Measurements from ENCODE around the gene AMD1. TPM values are rescaled to one million over a fixed set of nuclear protein-coding genes. Genes with fewer than 3 reads are reported as not detected.
A peak's percentile ranks its signal among the peaks of the same experiment; 100 is the strongest.

Gene AMD1
- total and polyA plus RNA-seq, 10 of the 15 experiments (the other 5 are each of a cell fraction or from before 2014, with no cell fraction given) = 58.2 to 116 (median 79.3) TPM

DNA sequence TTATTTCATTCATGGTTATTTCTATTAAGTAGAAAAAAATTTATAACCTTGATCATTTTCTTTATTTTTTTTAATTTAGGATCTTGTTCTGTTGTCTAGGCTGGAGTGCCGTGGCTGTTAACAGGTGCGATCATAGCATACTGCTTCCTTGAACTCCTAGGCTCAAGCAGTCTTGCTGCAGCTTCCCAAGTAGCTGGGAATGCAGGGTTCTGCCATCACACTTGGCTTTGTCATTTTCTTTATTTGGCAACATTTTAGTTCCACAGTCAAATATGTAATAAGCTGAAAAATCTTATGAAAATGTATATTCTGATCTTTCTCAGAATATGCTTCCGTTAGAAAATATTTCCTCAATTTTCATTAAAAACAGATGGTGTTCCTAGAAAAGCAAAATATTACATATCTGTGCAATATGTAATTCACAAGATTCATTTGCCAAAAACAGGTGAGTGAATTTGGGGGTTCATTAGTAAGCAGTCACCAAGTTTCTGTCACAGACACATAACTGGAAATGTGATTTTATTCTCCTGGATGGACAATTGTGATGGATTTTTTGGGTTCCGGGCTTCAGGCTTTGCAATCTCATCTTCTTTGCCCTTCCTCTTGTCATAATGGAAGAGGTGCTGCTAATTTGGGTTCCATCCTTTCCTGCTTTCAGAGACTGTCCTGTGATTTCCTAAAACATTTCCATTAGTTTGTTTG lies 21.5 kb downstream of the AMD1 start:
- peaks cover 9 to 45% of the 10 kb centered on the region in 2 experiments for H3K36me3 ChIP-seq (ENCODE audit: control insufficient read depth in 2 of 2, insufficient read depth in 2 of 2, low read length in 1 of 2)
- no TSS peak for BruUV-seq (replicated peaks)
- intact Hi-C loops (cut with micrococcal nuclease; ENCODE audit: unreplicated experiment) (no loop called here), in situ Hi-C loops (cut with MboI) (no loop called here)
- RAD21 ChIA-PET (ENCODE audit: unreplicated experiment) = no interaction called here
- DNase-seq (ENCODE audit: low read depth, low spot score) (no peak), FAIRE-seq (no peak), ATAC-seq (no peak)
- H3K9me3 ChIP-seq (replicated peaks; ENCODE audit: control insufficient read depth, insufficient read depth, low read length) = no peaks in the 10 kb centered on the region; the same call in 2 of the 3 replicates
- SMC1A ChIA-PET (ENCODE audit: uncharacterized antibody, unreplicated experiment) = no interaction called here
- H4K20me1 ChIP-seq (ENCODE audit: control insufficient read depth, insufficient read depth) = no peaks in the 10 kb centered on the region
- no peak overlapping the region for H3K4me3 ChIP-seq
- POLR2A ChIA-PET = no interaction called here
- no peak overlapping the region for H3K9ac ChIP-seq (ENCODE audit: control insufficient read depth, insufficient read depth, low read length)
- peaks cover 7% of the 10 kb centered on the region for H3K79me2 ChIP-seq (ENCODE audit: control insufficient read depth, insufficient read depth, low read length)
- H3K27ac ChIP-seq (ENCODE audit: control insufficient read depth, insufficient read depth) = no peak overlapping the region
- H3K27me3 ChIP-seq (replicated peaks in 1 of 2; ENCODE audit: control insufficient read depth in 2 of 2, insufficient read depth in 2 of 2, low read length in 1 of 2) = no peaks in the 10 kb centered on the region
- 98% methylated on average over 4 of the region's 4 CpGs for WGBS (ENCODE audit: insufficient coverage, insufficient replicate concordance, low lambda C conversion rate, missing lambda C conversion rate)
- no peak for TF ChIP-seq SIN3A (IDR thresholded peaks at IDR 0.05; ENCODE audit: low read depth, low read length)
- TF ChIP-seq, protein P1, sequence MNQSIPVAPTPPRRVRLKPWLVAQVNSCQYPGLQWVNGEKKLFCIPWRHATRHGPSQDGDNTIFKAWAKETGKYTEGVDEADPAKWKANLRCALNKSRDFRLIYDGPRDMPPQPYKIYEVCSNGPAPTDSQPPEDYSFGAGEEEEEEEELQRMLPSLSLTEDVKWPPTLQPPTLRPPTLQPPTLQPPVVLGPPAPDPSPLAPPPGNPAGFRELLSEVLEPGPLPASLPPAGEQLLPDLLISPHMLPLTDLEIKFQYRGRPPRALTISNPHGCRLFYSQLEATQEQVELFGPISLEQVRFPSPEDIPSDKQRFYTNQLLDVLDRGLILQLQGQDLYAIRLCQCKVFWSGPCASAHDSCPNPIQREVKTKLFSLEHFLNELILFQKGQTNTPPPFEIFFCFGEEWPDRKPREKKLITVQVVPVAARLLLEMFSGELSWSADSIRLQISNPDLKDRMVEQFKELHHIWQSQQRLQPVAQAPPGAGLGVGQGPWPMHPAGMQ (IDR thresholded peaks at IDR 0.05; ENCODE audit: borderline replicate concordance) = no peak
- TF ChIP-seq POLR2AphosphoS5 (IDR thresholded peaks at IDR 0.05; ENCODE audit: low read length) = peak; percentile 60; the same call in 1 of the 2 replicates
- TF ChIP-seq LARP7 (IDR thresholded peaks at IDR 0.05) = no peak
- TF ChIP-seq TCF7 (IDR thresholded peaks at IDR 0.05; ENCODE audit: borderline replicate concordance) = no peak
- H3K4me1 ChIP-seq (ENCODE audit: control insufficient read depth, insufficient read depth, low read length) = no peaks in the 10 kb centered on the region
- no peak overlapping the region for H2AFZ ChIP-seq (ENCODE audit: control insufficient read depth, low read depth, low read length)
- CTCF ChIA-PET = no interaction called here
- no peak overlapping the region for H3K4me2 ChIP-seq (ENCODE audit: control insufficient read depth, insufficient read depth)

DNA sequence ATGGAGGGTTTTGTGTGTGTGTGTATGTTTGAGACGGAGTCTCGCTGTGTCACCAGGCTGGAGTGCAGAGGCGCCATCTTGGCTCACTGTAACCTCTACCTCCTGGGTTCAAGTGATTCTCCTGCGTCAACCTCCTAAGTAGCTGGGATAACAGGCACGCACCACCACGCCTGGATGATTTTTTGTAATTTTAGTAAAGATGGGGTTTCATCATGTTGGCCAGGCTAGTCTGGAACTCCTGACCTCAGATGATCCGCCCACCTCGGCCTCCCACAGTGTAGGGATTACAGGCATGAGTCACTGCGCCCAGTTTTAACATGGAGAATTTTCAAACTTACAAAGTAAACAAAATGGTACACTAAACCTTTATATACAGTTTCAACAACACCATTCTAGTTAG lies 22.8 kb downstream of the AMD1 start:
- Histone ChIP-seq H3K79me2 (ENCODE audit: control insufficient read depth, insufficient read depth, low read length) (no peaks in the 10 kb centered on the region; the same call in 1 of the 2 replicates), H2AFZ (ENCODE audit: control insufficient read depth, low read depth, low read length) (no peak overlapping the region), H3K4me1 (ENCODE audit: control insufficient read depth, insufficient read depth, low read length) (no peaks in the 10 kb centered on the region), H3K9me3 (replicated peaks; ENCODE audit: control insufficient read depth, insufficient read depth, low read length) (no peaks in the 10 kb centered on the region; the same call in 2 of the 3 replicates), H3K27ac (ENCODE audit: control insufficient read depth, insufficient read depth) (no peak overlapping the region), H3K36me3 (ENCODE audit: control insufficient read depth in 2 of 2, insufficient read depth in 2 of 2, low read length in 1 of 2) (peaks cover 7 to 34% of the 10 kb centered on the region in 2 experiments), H3K9ac (ENCODE audit: control insufficient read depth, insufficient read depth, low read length) (no peak overlapping the region), H3K4me3 (no peak overlapping the region), H4K20me1 (ENCODE audit: control insufficient read depth, insufficient read depth) (no peaks in the 10 kb centered on the region), H3K27me3 (replicated peaks in 1 of 2; ENCODE audit: control insufficient read depth in 2 of 2, insufficient read depth in 2 of 2, low read length in 1 of 2) (no peaks in the 10 kb centered on the region), H3K4me2 (ENCODE audit: control insufficient read depth, insufficient read depth) (0 out of 2 replicates have a peak overlapping the region, but pooled peaks have one; percentile 9)
- BruUV-seq (replicated peaks) = no TSS peak
- 97% methylated on average over 9 of the region's 9 CpGs for WGBS (ENCODE audit: insufficient coverage, insufficient replicate concordance, low lambda C conversion rate, missing lambda C conversion rate)
- ChIA-PET RAD21 (ENCODE audit: unreplicated experiment) (interaction anchor here (0.7 to 1.9 kb wide), 2 partner anchors 215 to 475 kb away, joined by 4 to 6 read pairs; no protein-coding TSS in a partner anchor), CTCF (no interaction called here), POLR2A (interaction anchor here (0.6 kb wide), 1 partner anchor 71 kb away, joined by 4 read pairs; no protein-coding TSS in a partner anchor), SMC1A (ENCODE audit: uncharacterized antibody, unreplicated experiment) (interaction anchor here (1.0 to 1.2 kb wide), 2 partner anchors 10 to 31 kb away, joined by 3 to 4 read pairs; no protein-coding TSS in a partner anchor)
- DNase-seq (ENCODE audit: low read depth, low spot score) (no peak), ATAC-seq (no peak; the same call in 2 of the 3 replicates), FAIRE-seq (no peak)
- intact Hi-C loops (cut with micrococcal nuclease; ENCODE audit: unreplicated experiment) = no loop called here
- in situ Hi-C loops (cut with MboI) = no loop called here
- TF ChIP-seq POLR2AphosphoS5 (IDR thresholded peaks at IDR 0.05; ENCODE audit: low read length) = peak; percentile 34; the same call in 1 of the 2 replicates
- TF ChIP-seq, protein P2, sequence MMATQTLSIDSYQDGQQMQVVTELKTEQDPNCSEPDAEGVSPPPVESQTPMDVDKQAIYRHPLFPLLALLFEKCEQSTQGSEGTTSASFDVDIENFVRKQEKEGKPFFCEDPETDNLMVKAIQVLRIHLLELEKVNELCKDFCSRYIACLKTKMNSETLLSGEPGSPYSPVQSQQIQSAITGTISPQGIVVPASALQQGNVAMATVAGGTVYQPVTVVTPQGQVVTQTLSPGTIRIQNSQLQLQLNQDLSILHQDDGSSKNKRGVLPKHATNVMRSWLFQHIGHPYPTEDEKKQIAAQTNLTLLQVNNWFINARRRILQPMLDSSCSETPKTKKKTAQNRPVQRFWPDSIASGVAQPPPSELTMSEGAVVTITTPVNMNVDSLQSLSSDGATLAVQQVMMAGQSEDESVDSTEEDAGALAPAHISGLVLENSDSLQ (IDR thresholded peaks at IDR 0.05) = no peak

Data from GM12878 (cell line).